IPS-NIHi7 (cell line): Measurements from ENCODE around the gene KRT80.
A peak's percentile ranks its signal among the peaks of the same experiment; 100 is the strongest.

Experiments used
- DNase-seq: peaks from one replicate; pipeline ENCODE4 v3.0.0; 2012; ENCODE audit warnings: mixed read lengths; ENCODE audit errors: extremely low spot score

Gene KRT80

DNA sequence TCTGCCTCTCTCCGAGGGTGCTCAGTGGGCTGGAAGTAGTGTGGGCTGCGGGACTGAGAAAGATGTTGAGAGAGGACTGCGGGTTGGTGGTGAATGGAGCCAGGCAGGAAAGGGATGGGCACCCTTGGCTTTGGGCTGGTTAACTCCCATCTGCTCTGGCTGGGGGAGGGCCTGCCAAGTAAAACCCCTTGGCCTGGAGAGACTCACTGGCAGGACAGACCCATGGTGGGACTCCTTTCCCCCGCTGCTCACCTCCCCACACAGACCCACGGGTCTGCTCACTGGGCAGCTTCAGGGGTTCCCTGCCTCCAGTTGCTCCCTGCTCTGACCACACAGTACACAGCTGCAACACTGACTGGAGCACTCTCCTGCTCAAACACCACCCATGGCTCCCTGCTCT, 54.1 kb downstream of the KRT80 start:
- DNase-seq: no peak

DNA sequence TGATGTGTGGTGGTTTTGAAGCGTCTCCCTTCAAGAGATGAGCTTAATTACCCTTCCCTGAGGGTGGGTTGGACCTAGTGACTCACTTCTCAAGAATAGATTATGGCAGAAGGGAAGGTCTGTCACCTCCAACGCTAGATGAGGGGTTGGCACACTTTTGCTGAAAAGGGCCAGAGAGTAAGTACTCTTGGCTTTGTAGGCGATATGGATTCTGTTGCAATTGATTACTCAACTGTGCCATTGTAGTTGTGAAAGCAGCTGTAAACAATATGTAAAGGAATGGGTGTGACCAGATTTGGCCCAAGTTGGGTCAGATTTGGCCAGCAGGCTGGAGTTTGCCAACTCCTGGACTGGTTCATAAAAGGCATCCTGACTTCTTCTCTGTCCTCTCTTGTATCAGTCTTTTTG, 59.1 kb downstream of the KRT80 start:
- DNase-seq: no peak

DNA sequence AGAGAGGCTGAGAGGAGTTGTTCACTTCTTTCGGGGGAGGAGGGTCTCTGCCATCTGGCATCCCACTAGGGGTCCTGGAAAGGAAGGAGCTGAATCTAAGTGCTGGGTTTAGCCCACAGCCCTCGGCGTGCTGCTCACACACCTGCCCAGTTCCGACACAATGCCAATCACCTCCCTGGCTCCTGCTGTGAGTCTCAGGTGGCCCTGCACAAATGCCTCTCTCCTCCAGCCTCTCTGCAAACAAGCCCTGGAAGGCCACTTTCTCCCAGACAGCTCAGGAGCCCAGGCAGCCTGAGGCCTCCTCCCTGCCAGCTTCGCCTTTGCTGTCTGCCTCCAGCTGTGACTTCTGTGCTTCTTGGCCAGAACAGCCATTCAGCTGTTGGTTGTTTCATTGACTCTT, 61.1 kb downstream of the KRT80 start:
- DNase-seq: peak; percentile 26

GRCh38 chr12:52127683-52128450, 63.9 kb downstream of the KRT80 start:
- no peak for DNase-seq

DNA sequence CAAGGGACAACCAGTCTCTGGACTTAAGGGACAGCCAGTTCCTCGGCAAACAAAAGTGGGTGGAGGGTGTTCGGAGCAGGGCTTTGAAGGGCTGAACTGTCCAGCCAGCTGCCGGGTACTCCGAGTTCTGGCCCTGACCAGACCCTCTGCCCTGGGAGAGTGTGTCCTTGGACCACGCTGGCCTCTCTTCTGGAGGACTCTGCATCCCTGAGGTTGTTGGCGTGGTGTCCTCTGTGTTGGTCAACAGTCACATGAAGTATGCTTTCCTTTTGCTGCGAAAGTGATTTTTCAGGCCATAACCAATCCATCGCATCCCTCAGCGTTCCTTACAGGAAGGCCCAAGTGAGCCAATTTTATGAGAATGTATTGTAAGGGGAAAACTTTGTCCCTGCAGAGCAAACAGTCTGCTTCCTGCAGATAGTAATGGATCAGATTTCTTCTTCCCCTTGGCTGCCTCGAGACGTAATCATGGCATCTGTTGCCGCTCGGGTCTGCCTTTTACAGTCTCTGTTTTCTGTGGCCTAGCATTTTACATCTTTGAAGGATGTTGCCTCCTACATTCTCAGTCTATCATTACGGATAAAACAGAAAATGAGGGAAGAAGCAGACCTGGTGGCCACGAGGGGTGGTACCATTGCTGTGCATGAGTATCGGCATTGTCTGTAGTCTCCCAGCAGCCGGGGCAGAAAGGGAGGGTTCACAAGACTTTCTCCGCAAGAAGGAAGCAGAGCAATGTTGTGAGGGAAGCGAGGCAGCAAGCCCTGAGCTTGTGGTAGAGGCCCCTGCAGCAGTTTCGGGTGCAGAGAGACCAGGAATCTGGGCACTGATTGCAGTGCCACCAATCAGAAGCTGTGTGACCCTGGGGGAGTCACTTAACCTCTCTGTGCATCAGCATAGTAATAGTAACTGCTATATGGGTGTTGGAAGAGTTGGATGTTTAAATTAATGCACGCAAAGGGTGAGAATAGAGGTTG, 64.9 kb downstream of the KRT80 start:
- DNase-seq: peak; percentile 9

DNA sequence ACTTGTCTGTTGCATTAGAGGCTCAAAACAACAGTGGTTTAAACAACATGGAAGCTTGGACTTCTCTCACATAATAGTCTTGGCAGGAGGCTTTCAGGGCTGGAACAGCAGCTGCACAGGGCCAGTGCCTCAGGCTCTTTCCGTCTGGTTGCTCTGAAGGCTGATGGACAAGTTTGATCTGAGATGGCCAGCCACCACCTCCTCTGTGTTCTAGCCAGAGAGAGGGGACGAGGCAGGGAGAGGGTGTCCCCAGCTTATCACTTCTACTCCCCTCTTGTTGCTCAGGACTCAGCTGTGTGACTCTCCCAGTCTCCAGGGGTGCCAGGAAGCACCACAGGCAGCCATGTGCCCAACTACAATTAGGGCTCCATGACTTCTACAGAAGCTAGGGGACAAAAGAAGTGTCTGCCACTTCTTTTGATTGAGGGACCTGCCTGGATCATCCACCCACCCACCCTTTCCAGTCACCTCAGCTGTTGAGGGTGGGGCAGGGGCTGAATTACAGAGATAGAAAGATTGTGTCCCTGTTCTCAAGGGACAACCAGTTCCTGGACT, 65.7 kb downstream of the KRT80 start:
- peak; percentile 7 for DNase-seq

GRCh38 chr12:52125476-52125900, 66.3 kb downstream of the KRT80 start:
- DNase-seq: peak; percentile 84

- peak; percentile 22 for DNase-seq
These were observed 68.2 kb downstream of the KRT80 start for GRCh38 chr12:52123487-52124186.

DNA sequence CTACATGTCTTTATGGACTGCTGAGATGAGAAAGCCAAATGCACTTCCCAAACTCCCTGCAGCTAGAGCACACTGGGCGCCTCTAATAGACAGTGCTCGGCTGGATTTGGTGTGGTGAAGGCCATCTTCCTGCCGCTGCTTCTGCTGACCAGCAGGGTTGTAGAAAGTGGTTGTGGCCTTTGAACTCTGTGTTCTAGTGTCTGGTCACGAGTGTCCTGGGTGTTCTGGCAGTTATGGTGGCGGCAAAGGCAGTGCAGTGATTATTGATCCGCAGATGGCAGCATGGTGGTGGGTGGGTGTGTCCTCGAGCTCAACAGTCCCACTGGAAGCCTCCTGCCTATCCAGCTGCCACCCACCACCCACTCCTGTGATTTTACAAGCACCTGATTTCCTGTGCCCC, 68.9 kb downstream of the KRT80 start:
- peak; percentile 5 for DNase-seq

GRCh38 chr12:52122540-52122871, 69.3 kb downstream of the KRT80 start:
- no peak for DNase-seq

- peak; percentile 84 for DNase-seq
These were observed 69.8 kb downstream of the KRT80 start for GRCh38 chr12:52121824-52122539.

GRCh38 chr12:52120951-52121823, 70.6 kb downstream of the KRT80 start:
- no peak for DNase-seq

DNA sequence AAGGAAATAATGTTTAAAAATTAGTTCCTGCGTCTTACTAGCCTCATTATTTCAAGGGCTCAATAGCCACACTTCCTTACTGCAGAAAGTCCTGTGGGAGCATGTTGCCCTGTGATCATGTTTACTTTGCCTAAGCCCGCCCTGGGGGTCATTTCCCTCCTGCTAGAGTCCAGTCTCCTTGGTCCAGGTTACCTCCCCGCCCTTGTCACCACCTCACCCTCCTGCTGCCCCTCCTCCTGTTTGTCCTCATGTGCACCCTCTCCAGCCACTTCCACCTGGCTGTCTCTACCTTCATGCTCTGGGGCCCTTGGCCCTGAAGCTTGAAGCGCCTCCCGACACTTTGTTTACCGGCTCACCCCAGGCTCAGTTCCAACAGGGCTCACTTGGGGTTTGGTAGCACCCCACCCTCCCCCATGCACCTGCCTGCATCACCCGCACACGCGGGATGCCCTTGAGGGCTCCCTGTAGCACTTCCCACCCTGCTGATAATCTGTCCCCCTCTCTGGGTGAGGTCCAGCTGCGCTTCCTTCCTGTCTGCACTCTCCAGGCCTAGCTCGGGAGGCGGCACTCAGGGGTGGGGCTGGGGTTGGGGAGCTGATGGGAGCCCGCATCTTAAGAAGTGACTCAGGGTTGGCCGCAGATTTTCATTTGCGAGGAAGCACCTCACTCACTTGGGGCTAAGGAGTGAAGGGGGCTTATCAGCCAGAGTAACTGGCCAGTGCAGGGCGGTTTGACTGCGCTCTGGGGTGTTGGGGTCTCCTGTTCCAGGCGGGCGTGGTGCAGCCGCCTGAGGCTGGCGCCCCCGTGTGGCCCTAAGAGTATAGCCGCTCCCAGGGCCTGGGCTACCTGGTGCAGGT, 72.2 kb downstream of the KRT80 start:
- peak; percentile 91 for DNase-seq
